Omental fat pad (tissue), 4 donors: ENCODE results near the gene ZNF446. TPM values are rescaled to one million over a fixed set of nuclear protein-coding genes. Genes with fewer than 3 reads are reported as not detected.
A peak's percentile ranks its signal among the peaks of the same experiment; 100 is the strongest.
"Not testable (repeated sequence)": the region's sequence is repeated elsewhere in the genome, so short reads cannot be mapped to it uniquely, and the experiment has no call there.

Source experiments
- ATAC-seq: fragments of 150-250 bp; one replicate; pipeline ENCODE4 v1.9.1; 2016; ENCODE audit warnings: mild to moderate bottlenecking, moderate library complexity; ENCODE audit not compliant: low FRiP score
- DNase-seq: peaks from one replicate; pipeline ENCODE4 v3.0.0-alpha.2; 2019; ENCODE audit warnings: low spot score
- total RNA-seq, 4 donors: library from RNA; depleted of rRNA; stranded (reverse); fragments of >200 nt; gene quantifications; one replicate each; pipeline ENCODE4 v1.1.0, GENCODE V29; 2016
- TF ChIP-seq, protein P1 (sequence below), 3 donors: fragments of 450-650 bp; IDR thresholded peaks; one replicate each; pipeline ENCODE4 v1.5.1; 2016 to 2017; ENCODE audit warnings: antibody characterized with exemption in 3 of 3, mild to moderate bottlenecking in 3 of 3, moderate library complexity in 2 of 3

The ZNF446 gene
- total RNA-seq, 4 donors from 2014 or later = 6.6 to 10.4 (median 8.0) TPM

- TF ChIP-seq, protein P1, sequence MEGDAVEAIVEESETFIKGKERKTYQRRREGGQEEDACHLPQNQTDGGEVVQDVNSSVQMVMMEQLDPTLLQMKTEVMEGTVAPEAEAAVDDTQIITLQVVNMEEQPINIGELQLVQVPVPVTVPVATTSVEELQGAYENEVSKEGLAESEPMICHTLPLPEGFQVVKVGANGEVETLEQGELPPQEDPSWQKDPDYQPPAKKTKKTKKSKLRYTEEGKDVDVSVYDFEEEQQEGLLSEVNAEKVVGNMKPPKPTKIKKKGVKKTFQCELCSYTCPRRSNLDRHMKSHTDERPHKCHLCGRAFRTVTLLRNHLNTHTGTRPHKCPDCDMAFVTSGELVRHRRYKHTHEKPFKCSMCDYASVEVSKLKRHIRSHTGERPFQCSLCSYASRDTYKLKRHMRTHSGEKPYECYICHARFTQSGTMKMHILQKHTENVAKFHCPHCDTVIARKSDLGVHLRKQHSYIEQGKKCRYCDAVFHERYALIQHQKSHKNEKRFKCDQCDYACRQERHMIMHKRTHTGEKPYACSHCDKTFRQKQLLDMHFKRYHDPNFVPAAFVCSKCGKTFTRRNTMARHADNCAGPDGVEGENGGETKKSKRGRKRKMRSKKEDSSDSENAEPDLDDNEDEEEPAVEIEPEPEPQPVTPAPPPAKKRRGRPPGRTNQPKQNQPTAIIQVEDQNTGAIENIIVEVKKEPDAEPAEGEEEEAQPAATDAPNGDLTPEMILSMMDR (IDR thresholded peaks at IDR 0.05) = no peak
- no peak for DNase-seq
- no peak for ATAC-seq
These were observed 15.2 kb downstream of the ZNF446 start for GRCh38 chr19:58491393-58491792.

DNA sequence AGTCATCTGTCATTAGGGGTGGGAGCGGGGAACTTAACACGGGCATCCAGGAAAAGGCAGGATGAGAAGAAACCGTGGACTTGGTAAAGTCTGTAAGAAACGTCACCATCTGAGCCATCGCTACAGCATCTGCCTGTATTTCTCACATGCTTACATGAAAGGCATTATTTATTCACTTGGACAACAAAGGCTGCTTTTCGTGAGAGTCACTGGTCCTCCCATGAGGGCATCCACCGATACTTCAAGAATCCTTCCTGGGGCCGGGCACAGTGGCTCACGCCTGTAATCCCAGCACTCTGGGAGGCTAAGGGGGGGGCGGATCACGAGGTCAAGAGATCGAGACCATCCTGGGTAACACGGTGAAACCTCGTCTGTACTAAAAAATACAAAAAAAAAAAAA, 16.1 kb downstream of the ZNF446 start:
- TF ChIP-seq, protein P1 (IDR thresholded peaks at IDR 0.05) = no peak
- DNase-seq = no peak
- no peak for ATAC-seq

- ATAC-seq = no peak
- TF ChIP-seq, protein P1 (IDR thresholded peaks at IDR 0.05) = no peak
- DNase-seq = no peak
These were observed 21.6 kb downstream of the ZNF446 start for GRCh38 chr19:58497634-58498170.

DNA sequence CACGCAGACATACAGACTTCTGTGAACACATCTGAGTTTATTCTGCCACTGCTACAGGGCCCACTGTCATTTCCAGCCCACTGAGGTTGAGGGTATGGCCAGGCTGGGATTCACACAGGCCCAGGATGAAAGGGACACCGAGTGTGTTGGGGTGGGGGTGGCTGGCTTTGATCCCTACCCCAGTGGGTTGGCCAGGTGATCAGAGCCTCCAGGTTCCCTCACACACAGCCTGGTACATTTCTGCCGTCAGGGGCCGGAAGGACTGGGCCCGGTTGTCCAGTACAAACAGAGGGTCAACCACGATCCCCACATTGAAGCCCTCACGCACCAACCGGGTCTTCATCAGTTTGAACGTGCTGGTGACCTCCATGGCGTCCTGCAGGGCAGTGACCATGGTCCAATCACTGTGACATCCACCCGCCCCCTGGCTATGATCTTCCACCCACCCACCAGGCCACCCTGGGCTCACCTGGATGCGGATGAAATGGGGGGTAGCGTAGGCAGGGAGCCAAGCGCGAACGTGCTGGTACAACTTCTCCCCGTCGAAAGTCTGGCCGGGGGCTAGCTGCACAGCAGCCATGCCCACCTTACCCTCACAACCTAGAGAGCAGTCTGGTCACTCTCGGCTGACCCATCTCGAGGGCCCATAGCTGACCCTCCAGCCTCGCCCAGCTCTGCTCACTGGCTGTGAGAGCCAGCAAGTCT, 22.3 kb downstream of the ZNF446 start:
- TF ChIP-seq, protein P1 (IDR thresholded peaks at IDR 0.05) = no peak
- DNase-seq (no peak), ATAC-seq (no peak)

GRCh38 chr19:58499021-58499927, 23.1 kb downstream of the ZNF446 start:
- TF ChIP-seq, protein P1 (IDR thresholded peaks at IDR 0.05) = no peak
- DNase-seq = peak; percentile 98
- ATAC-seq = peak; percentile 99

GRCh38 chr19:58500242-58500641, 24.1 kb downstream of the ZNF446 start:
- ATAC-seq (no peak), DNase-seq (no peak)
- TF ChIP-seq, protein P1 (IDR thresholded peaks at IDR 0.05) = no peak

GRCh38 chr19:58507602-58508223, 31.6 kb downstream of the ZNF446 start:
- not testable (repeated sequence) for DNase-seq, ATAC-seq
